ENCODE results near the gene ZFYVE27.

Gene ZFYVE27, protein sequence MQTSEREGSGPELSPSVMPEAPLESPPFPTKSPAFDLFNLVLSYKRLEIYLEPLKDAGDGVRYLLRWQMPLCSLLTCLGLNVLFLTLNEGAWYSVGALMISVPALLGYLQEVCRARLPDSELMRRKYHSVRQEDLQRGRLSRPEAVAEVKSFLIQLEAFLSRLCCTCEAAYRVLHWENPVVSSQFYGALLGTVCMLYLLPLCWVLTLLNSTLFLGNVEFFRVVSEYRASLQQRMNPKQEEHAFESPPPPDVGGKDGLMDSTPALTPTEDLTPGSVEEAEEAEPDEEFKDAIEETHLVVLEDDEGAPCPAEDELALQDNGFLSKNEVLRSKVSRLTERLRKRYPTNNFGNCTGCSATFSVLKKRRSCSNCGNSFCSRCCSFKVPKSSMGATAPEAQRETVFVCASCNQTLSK

DNA sequence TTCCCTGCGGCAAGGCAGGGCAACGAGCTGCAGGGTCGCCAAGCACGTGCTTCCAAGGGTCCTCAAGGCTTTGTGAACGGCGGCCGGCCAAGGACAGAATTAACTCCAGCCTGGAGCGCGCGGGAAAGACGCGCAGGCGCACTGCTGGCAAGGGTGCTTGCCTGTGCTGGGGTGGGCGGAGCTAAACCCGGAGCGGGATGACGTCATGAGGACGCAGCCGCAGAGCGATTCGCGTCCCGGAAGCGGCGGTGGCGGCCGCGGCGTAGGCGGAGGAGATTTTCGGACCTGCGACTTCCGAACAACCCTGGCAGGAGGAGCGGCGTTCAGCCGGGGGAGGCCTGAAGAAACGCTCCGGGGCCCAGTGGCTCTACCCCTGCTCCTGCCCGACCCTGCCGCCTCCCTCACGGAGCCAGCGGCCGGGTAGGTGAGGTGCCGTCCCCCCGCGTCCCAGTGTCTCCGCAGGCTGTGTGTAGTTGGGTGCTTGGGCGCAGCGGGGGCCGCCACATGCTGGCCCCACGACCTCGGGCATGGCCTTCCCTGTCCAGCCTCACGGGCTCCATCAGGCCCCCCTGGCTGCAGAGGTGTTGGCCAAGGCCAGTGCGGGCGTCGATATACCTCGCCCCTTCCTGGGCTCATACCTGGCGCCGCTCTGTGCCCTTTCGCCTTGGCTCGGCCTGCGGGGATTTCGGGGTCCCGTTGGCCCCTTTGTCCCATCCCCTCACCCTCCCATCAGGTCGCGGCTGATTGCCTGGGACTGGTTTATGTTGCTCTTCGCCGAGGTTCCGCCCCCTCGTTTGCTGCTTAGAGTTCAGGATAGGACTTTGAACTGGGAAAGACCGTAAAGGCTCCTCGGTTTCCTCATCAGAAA lies at the start of gene ZFYVE27:
ZFYVE27 (plus strand) TSS at position 227 of the 868 bp plus-strand sequence. CDS start 1,350 bp downstream, outside the sequence.
- Histone ChIP-seq H3K27me3 (replicated peaks; ENCODE audit: insufficient read depth, low read length) (no peaks in the 10 kb centered on the region), H3K4me3 (ENCODE audit: low read length) (peak within 1 kb of the TSS; percentile 96), H3K4me2 (ENCODE audit: low read depth, low read length) (peak within 1 kb of the TSS; percentile 90), H3K79me2 (ENCODE audit: low read length) (peaks cover 42% of the 10 kb centered on the region), H3K9ac (ENCODE audit: low read length) (peak within 1 kb of the TSS; percentile 91), H3K9me3 (replicated peaks; ENCODE audit: insufficient read depth, low read length) (no peaks in the 10 kb centered on the region), H3K4me1 (ENCODE audit: low read length) (peaks cover 14% of the 10 kb centered on the region), H3K36me3 (replicated peaks; ENCODE audit: insufficient read depth, low read length) (no peaks in the 10 kb centered on the region), H3K9me2 (replicated peaks; ENCODE audit: insufficient read depth, low read length) (no peaks in the 10 kb centered on the region), H2AFZ (ENCODE audit: low read length) (peak within 1 kb of the TSS; percentile 95), H3K27ac (ENCODE audit: low read length) (peak within 1 kb of the TSS; percentile 69), H3F3A (ENCODE audit: insufficient read depth, low read length) (no peaks in the 10 kb centered on the region), H4K20me1 (ENCODE audit: insufficient read depth, low read length) (no peaks in the 10 kb centered on the region)
- no peak for TF ChIP-seq EZH2 (optimal IDR thresholded peaks at IDR 0.05; ENCODE audit: low read depth, low read length)
- DNase-seq: peak; percentile 96

DNA sequence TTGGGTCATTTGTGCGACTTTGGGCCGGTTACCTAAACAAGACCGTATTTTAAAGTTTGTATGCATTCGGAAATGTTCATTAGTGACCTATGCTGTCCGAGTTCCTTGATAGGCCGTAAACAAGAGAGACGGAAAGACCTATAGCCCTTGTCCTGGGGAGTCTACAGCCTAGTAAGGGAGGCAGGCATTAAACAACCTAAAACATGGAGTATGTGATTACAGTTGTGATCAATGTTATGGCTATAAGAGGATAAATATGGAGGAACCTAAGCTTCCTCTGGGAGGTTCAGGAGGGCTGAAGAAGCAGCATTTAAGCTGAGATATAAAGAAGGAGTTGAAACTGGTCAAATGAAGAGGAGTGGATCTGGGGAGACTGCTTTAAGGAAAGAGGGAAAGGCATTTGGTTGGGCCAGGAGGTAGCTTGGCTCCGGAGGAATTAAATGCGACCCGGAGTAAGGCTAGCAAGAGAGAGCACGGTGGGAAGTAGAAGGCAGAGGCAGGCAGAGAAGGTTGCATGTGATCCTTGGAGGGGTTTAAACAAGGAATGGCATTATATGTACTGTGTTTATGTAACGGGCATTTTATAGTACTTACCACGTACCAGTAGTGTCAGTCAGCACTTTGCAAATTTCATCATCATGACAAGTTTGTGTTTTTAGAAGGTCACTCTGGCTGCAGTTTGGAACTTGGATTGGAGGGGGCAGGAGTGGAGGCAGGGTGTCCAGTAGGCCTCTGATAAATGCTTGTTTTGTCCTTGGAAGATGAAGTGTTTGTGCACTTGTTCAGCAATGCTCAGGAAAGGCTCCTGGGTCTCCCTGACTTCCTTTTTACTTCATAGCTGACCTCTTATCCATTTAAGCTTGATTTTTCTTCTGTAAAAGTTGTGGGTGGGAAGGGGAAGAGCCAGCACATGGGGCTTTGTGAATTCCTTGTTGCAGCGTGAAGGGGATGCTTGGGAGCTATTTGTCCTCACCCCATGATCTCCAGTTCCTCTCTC lies 48.8 kb upstream of the ZFYVE27 start:
- H3K4me3 ChIP-seq (ENCODE audit: low read length): peak overlapping the region; percentile 66; the same call in 1 of the 2 replicates
- H2AFZ ChIP-seq (ENCODE audit: low read length): peak overlapping the region; percentile 61
- peaks cover 21% of the 10 kb centered on the region for H3K4me1 ChIP-seq (ENCODE audit: low read length)
- H4K20me1 ChIP-seq (ENCODE audit: insufficient read depth, low read length): no peaks in the 10 kb centered on the region
- H3K27ac ChIP-seq (ENCODE audit: low read length): peak overlapping the region; percentile 1; the same call in 1 of the 2 replicates
- H3K79me2 ChIP-seq (ENCODE audit: low read length): no peaks in the 10 kb centered on the region
- H3K36me3 ChIP-seq (replicated peaks; ENCODE audit: insufficient read depth, low read length): no peaks in the 10 kb centered on the region
- no peak for TF ChIP-seq EZH2 (optimal IDR thresholded peaks at IDR 0.05; ENCODE audit: low read depth, low read length)
- H3F3A ChIP-seq (ENCODE audit: insufficient read depth, low read length): no peaks in the 10 kb centered on the region; the same call in none of the 2 replicates
- no peaks in the 10 kb centered on the region for H3K9me3 ChIP-seq (replicated peaks; ENCODE audit: insufficient read depth, low read length)
- peak overlapping the region; percentile 69 for H3K4me2 ChIP-seq (ENCODE audit: low read depth, low read length)
- H3K27me3 ChIP-seq (replicated peaks; ENCODE audit: insufficient read depth, low read length): no peaks in the 10 kb centered on the region
- no peaks in the 10 kb centered on the region for H3K9me2 ChIP-seq (replicated peaks; ENCODE audit: insufficient read depth, low read length)
- no peak for DNase-seq
- peak overlapping the region; percentile 36; the same call in 1 of the 2 replicates for H3K9ac ChIP-seq (ENCODE audit: low read length)

DNA sequence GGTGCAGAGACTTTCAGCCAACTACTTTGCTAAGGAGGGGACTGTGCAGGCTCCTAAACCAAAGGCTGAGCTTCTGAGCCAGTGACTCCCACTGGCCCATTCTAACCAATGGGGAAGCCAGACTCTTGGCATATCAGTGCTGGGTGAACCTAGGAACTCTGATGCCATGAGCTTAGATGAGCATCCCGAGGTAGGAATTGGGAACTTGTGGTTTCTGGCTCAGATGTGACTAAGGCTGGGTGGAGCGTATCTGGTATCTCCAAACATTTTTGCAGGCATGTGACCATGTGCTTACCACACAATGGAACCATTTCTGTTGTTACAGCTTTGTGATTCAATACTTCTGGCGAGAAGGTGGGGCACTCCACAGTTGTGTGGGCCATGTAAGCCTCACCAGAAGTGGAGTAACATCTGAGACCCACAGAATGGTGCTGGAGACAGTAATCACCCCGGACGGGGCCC lies 47.3 kb upstream of the ZFYVE27 start:
- H3K27me3 ChIP-seq (replicated peaks; ENCODE audit: insufficient read depth, low read length): no peaks in the 10 kb centered on the region
- no peak overlapping the region for H2AFZ ChIP-seq (ENCODE audit: low read length)
- H3K9me3 ChIP-seq (replicated peaks; ENCODE audit: insufficient read depth, low read length): no peaks in the 10 kb centered on the region
- H3K4me3 ChIP-seq (ENCODE audit: low read length): no peak overlapping the region
- no peaks in the 10 kb centered on the region; the same call in none of the 2 replicates for H3F3A ChIP-seq (ENCODE audit: insufficient read depth, low read length)
- no peaks in the 10 kb centered on the region for H4K20me1 ChIP-seq (ENCODE audit: insufficient read depth, low read length)
- no peak for TF ChIP-seq EZH2 (optimal IDR thresholded peaks at IDR 0.05; ENCODE audit: low read depth, low read length)
- no peak for TF ChIP-seq EZH2phosphoT487 (IDR thresholded peaks at IDR 0.05; ENCODE audit: low read length)
- TF ChIP-seq, protein P1, sequence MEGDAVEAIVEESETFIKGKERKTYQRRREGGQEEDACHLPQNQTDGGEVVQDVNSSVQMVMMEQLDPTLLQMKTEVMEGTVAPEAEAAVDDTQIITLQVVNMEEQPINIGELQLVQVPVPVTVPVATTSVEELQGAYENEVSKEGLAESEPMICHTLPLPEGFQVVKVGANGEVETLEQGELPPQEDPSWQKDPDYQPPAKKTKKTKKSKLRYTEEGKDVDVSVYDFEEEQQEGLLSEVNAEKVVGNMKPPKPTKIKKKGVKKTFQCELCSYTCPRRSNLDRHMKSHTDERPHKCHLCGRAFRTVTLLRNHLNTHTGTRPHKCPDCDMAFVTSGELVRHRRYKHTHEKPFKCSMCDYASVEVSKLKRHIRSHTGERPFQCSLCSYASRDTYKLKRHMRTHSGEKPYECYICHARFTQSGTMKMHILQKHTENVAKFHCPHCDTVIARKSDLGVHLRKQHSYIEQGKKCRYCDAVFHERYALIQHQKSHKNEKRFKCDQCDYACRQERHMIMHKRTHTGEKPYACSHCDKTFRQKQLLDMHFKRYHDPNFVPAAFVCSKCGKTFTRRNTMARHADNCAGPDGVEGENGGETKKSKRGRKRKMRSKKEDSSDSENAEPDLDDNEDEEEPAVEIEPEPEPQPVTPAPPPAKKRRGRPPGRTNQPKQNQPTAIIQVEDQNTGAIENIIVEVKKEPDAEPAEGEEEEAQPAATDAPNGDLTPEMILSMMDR (IDR thresholded peaks at IDR 0.05; ENCODE audit: low read length): no peak
- H3K79me2 ChIP-seq (ENCODE audit: low read length): no peaks in the 10 kb centered on the region
- no peak for DNase-seq
- no peaks in the 10 kb centered on the region for H3K36me3 ChIP-seq (replicated peaks; ENCODE audit: insufficient read depth, low read length)
- H3K27ac ChIP-seq (ENCODE audit: low read length): no peak overlapping the region
- H3K9ac ChIP-seq (ENCODE audit: low read length): no peak overlapping the region
- H3K9me2 ChIP-seq (replicated peaks; ENCODE audit: insufficient read depth, low read length): no peaks in the 10 kb centered on the region
- H3K4me2 ChIP-seq (ENCODE audit: low read depth, low read length): no peak overlapping the region
- peaks cover 21% of the 10 kb centered on the region for H3K4me1 ChIP-seq (ENCODE audit: low read length)

Data from MM.1S (cell line).